Upper lobe of right lung (tissue), 1 donor: ENCODE data around the gene DFFA. TPM values are rescaled to one million over a fixed set of nuclear protein-coding genes. Genes with fewer than 3 reads are reported as not detected.
"Not testable (repeated sequence)": the region's sequence is repeated elsewhere in the genome, so short reads cannot be mapped to it uniquely, and the experiment has no call there.

ENCODE experiments used
- ATAC-seq: fragments of 200-7000 bp; cut with Tn5 transposase; one replicate; pipeline ENCODE4 v1.9.1; 2020; ENCODE audit warnings: mild to moderate bottlenecking, moderate library complexity
- DNase-seq: peaks from one replicate; pipeline ENCODE4 v3.0.0-alpha.2; 2020
- H3K27ac ChIP-seq: fragments of 200-600 bp; one replicate; pipeline ENCODE4 v1.8.0; 2022
- H3K27me3 ChIP-seq: fragments of 200-600 bp; one replicate; pipeline ENCODE4 v1.8.0; 2022; ENCODE audit warnings: mild to moderate bottlenecking
- H3K36me3 ChIP-seq: fragments of 200-600 bp; one replicate; pipeline ENCODE4 v1.8.0; 2022
- H3K4me1 ChIP-seq: fragments of 200-600 bp; one replicate; pipeline ENCODE4 v1.8.0; 2022
- H3K4me3 ChIP-seq: fragments of 200-600 bp; one replicate; pipeline ENCODE4 v1.8.0; 2022; ENCODE audit warnings: mild to moderate bottlenecking
- H3K9me3 ChIP-seq: fragments of 200-600 bp; one replicate; pipeline ENCODE4 v1.8.0; 2022
- CTCF ChIP-seq: fragments of 200-600 bp; IDR thresholded peaks from one replicate; pipeline ENCODE4 v1.8.0; 2022; ENCODE audit warnings: antibody characterized with exemption
- intact Hi-C: fragments of 100-400 bp; cut with DNase I; formaldehyde crosslinking; loops from one replicate; pipeline ENCODE4 v1.11.0; 2022
- total RNA-seq: library from RNA; stranded (reverse); fragmentation: NEBNext Ultra II Directional; extraction: Animal tissue kit (Norgen Biotek cat#: 25700); gene quantifications from one replicate; pipeline ENCODE4 v1.2.1, GENCODE V29; 2021
- donor health status: DM: no; HTN: yes; CAD: no; lungs with severe emphysema.

DFFA gene
- total RNA-seq, 1 donor from 2014 or later: 36.9 TPM

GRCh38 chr1:10475510-10475909 is 3.2 kb upstream of the DFFA start:
- Histone ChIP-seq H3K27ac (peak overlapping the region; percentile 84), H3K9me3 (no peaks in the 10 kb centered on the region), H3K4me1 (peaks cover 24% of the 10 kb centered on the region), H3K27me3 (no peaks in the 10 kb centered on the region), H3K4me3 (peak overlapping the region; percentile 86), H3K36me3 (no peaks in the 10 kb centered on the region)
- DNase-seq (no peak), ATAC-seq (no peak)
- intact Hi-C loops: no loop called here
- TF ChIP-seq CTCF: no peak

DNA sequence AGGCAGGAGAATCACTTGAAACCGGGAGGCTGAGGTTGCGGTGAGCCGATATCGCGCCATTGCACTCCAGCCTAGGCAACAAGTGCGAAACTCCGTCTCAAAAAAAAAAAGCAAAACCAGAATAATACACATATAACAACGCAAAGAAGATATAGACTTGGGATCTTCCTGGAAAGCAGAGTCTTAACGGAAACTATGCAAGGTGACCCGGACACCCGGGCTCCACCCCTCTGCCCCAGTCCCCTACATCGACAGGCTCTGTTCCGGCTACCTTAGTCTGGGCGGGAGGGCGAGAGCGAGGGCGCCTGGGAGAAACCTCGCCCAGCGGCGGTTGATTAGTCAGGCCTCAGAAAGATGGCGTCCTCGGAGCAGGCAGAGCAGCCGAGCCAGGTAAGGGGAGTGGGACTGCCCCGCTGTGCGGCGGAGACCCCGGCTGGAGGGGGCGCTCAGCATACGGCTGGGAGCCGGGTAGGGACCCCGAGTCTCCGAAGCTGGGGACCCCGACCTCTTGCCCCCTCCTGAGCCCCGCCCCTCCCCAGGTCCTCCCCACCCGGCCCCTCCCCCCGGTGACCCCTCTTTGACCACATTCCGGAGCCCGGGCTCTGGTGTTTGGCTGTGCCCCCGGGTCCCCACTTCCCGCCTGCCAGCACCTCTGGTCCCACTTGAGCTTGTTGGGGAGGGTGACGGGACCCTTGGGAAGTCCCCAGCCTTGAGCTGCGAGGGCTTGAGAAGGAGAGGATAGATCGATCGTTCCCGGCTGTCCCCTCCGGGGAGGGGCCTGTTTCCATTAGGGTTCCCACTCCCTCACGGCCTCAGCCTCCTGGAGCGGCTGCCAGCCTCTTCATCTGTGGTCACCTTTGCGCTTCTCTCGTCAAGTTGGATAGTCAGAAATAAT is 2.5 kb upstream of the DFFA start, which contains the start of gene PEX14:
Gene PEX14, plus strand, starts transcription at position 338 of the 895 bp plus-strand sequence. Its CDS starts 17 bp downstream, at position 355.
- DNase-seq: peak; percentile 93
- peak within 1 kb of the TSS; percentile 84 for H3K27ac ChIP-seq
- H3K4me1 ChIP-seq: peaks cover 24% of the 10 kb centered on the region
- no peaks in the 10 kb centered on the region for H3K36me3 ChIP-seq
- peak within 1 kb of the TSS; percentile 86 for H3K4me3 ChIP-seq
- intact Hi-C loops: no loop called here
- no peaks in the 10 kb centered on the region for H3K9me3 ChIP-seq
- peak; percentile 95 for ATAC-seq
- no peak for TF ChIP-seq CTCF
- no peaks in the 10 kb centered on the region for H3K27me3 ChIP-seq

DNA sequence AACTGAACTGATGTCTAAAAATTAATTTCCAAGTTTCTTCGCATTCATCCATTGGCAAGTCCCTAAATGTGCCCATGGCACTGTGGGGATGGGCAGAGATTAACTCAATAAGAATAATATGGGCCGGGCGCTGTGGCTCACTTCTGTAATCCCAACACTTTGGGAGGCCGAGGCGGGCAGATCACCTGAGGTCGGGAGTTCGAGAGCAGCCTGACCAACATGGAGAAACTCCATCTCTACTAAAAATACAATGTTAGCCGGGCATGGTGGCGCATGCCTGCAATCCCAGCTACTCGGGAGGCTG is 1.9 kb upstream of the DFFA start:
- Histone ChIP-seq H3K27ac (peak overlapping the region; percentile 9), H3K4me1 (peaks cover 24% of the 10 kb centered on the region), H3K4me3 (peak overlapping the region; percentile 86)
- H3K9me3 ChIP-seq, ATAC-seq, intact Hi-C loops, H3K36me3 ChIP-seq, H3K27me3 ChIP-seq, DNase-seq: not testable (repeated sequence)

GRCh38 chr1:10473145-10473765 is 926 bp upstream of the DFFA start:
- TF ChIP-seq CTCF: no peak
- ATAC-seq (no peak), DNase-seq (no peak)
- intact Hi-C loops: no loop called here
- H3K9me3 ChIP-seq: no peaks in the 10 kb centered on the region
- H3K27me3 ChIP-seq: no peaks in the 10 kb centered on the region
- H3K36me3 ChIP-seq: peaks cover 10% of the 10 kb centered on the region
- H3K4me1 ChIP-seq: peaks cover 24% of the 10 kb centered on the region
- H3K4me3 ChIP-seq: peak overlapping the region; percentile 97
- peak overlapping the region; percentile 65 for H3K27ac ChIP-seq

GRCh38 chr1:10471411-10472219 is 714 bp downstream of the DFFA start:
- ATAC-seq: no peak
- peak overlapping the region; percentile 97 for H3K4me3 ChIP-seq
- no peaks in the 10 kb centered on the region for H3K27me3 ChIP-seq
- TF ChIP-seq CTCF: no peak
- intact Hi-C loops: no loop called here
- no peaks in the 10 kb centered on the region for H3K9me3 ChIP-seq
- H3K4me1 ChIP-seq: peaks cover 24% of the 10 kb centered on the region
- peaks cover 26% of the 10 kb centered on the region for H3K36me3 ChIP-seq
- H3K27ac ChIP-seq: peak overlapping the region; percentile 65
- DNase-seq: no peak
